Natural killer cell (primary cell): ENCODE data around the gene HSFX4. TPM values are rescaled to one million over a fixed set of nuclear protein-coding genes. Genes with fewer than 3 reads are reported as not detected.
"Not testable (repeated sequence)": the region's sequence is repeated elsewhere in the genome, so short reads cannot be mapped to it uniquely, and the experiment has no call there.

ENCODE experiments used
- ATAC-seq, 3 donors: fragments of 150-1000 bp in 2 of 3; fragments of 200-7000 bp in 1 of 3; cut with Tn5 transposase; 1 replicate in 1 of 3; 2 replicates in 2 of 3; pipeline ENCODE4 v1.10.0; 2021; ENCODE audit warnings: mild to moderate bottlenecking in 2 of 3, moderate library complexity in 2 of 3
- DNase-seq, 2 donors: peaks; one replicate each; pipeline versions ENCODE4 v3.0.0 to v3.0.0-alpha.2; 2013 to 2021; ENCODE audit warnings: mixed read lengths in 1 of 2
- H3K27ac ChIP-seq: one replicate; pipeline ENCODE4 v1.5.1; 2013; ENCODE audit warnings: mild to moderate bottlenecking, low read length
- H3K27me3 ChIP-seq: one replicate; pipeline ENCODE4 v1.6.1; 2013; ENCODE audit warnings: low read length; ENCODE audit not compliant: control insufficient read depth, insufficient read depth
- H3K36me3 ChIP-seq: one replicate; pipeline ENCODE4 v1.6.1; 2013; ENCODE audit warnings: low read length; ENCODE audit not compliant: control insufficient read depth, insufficient read depth
- H3K4me1 ChIP-seq: one replicate; pipeline ENCODE4 v1.6.1; 2013; ENCODE audit warnings: low read length; ENCODE audit not compliant: control insufficient read depth, insufficient read depth
- H3K4me3 ChIP-seq: one replicate; pipeline ENCODE4 v1.5.1; 2013; ENCODE audit warnings: low read length
- H3K9me3 ChIP-seq: one replicate; pipeline ENCODE4 v1.6.1; 2013; ENCODE audit warnings: low read length; ENCODE audit not compliant: control insufficient read depth, insufficient read depth
- H3K27ac Mint-ChIP-seq, 2 donors: one replicate each; pipeline ENCODE4 v1.8.0; 2022; ENCODE audit warnings: mild to moderate bottlenecking in 2 of 2, mixed read lengths in 2 of 2, moderate library complexity in 1 of 2
- H3K27me3 Mint-ChIP-seq, 2 donors: one replicate each; pipeline ENCODE4 v1.8.0; 2022; ENCODE audit warnings: low read depth in 2 of 2, mixed read lengths in 2 of 2
- H3K36me3 Mint-ChIP-seq: one replicate; pipeline ENCODE4 v1.8.0; 2022; ENCODE audit warnings: mixed read lengths
- H3K4me1 Mint-ChIP-seq, 2 donors: one replicate each; pipeline ENCODE4 v1.8.0; 2022; ENCODE audit warnings: mixed read lengths in 2 of 2
- H3K4me3 Mint-ChIP-seq: one replicate; pipeline ENCODE4 v1.8.0; 2022; ENCODE audit warnings: mild to moderate bottlenecking, moderate library complexity, mixed read lengths
- H3K9me3 Mint-ChIP-seq, 2 donors: one replicate each; pipeline ENCODE4 v1.8.0; 2022; ENCODE audit warnings: mixed read lengths in 2 of 2
- WGBS: methylation state at CpG from one replicate; pipeline ENCODE4 v1.1.7; 2013; ENCODE audit warnings: missing lambda C conversion rate; ENCODE audit not compliant: insufficient coverage; 5-methylcytosine and 5-hydroxymethylcytosine counted together
- intact Hi-C: fragments of 100-400 bp; cut with micrococcal nuclease; formaldehyde crosslinking; loops from one replicate; pipeline ENCODE4 v1.14.2; 2022
- total RNA-seq, 4 donors: library from RNA; stranded (reverse); fragments of 120-200 nt in 1 of 4; gene quantifications; one replicate each; pipeline versions ENCODE4 v1.2.3 to v1.2.4, GENCODE V29; 2013 to 2022

The HSFX4 gene
- total RNA-seq, 3 donors from 2014 or later (not counting 1 experiment from before 2014, with no cell fraction given): not detected

DNA sequence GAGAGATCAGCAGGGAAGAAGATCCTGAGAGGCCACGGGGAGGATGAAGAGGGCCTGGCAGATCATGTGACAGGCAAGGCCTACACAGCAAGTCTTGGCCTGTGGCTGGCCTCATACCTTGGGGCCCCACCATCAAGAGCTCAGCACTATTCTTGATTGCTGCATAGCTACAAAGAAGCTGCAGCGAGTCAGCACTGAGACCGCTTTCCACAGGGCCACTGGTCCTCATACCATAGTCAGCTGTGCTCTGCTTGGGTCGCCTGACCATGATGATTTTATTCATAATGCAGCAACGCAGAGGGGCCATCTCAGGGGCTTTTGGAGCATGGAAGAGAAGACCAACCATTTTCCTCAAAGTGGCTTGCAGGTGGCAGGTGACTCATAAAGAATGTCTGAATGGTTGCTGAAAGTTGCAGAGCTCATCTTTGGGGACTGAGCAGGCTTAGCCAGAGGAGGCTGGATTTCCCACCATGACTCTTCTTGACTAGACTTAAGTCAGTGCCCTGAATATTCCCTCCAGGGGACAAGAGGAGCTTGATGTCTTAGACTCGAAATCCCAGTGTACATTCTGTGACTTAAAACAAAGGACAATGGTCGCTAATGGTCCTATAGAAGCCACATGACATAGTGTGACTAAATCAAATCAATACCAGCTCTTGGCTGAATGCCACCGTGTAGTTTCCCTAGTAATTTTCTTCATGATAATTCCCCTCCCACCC, 2.0 kb upstream of the HSFX4 start:
- DNase-seq, H3K36me3 ChIP-seq, H3K4me1 ChIP-seq, intact Hi-C loops, H3K27ac Mint-ChIP-seq, H3K36me3 Mint-ChIP-seq, H3K4me3 ChIP-seq, H3K27me3 Mint-ChIP-seq, H3K27me3 ChIP-seq, H3K27ac ChIP-seq, ATAC-seq, H3K9me3 Mint-ChIP-seq, H3K4me1 Mint-ChIP-seq, H3K4me3 Mint-ChIP-seq, H3K9me3 ChIP-seq: not testable (repeated sequence)
- WGBS: no CpG with 5 or more reads among the region's 8 CpGs

DNA sequence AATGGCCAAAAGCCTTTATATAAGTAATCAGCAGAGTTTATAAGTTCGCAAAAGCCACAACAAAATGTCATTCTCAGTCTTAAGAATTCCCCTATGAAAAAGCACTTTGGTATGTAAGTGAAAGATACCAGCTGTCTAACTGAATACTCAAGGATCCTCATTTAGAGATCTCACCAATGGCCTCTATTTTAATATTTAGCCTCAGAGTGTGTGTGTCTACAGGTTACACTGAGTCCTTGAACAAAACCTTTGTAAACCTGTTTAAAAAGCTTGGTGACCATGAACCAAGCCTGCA, 1.5 kb upstream of the HSFX4 start:
- H3K4me3 Mint-ChIP-seq, H3K36me3 Mint-ChIP-seq, H3K36me3 ChIP-seq, H3K9me3 ChIP-seq, H3K9me3 Mint-ChIP-seq, ATAC-seq, H3K27ac ChIP-seq, DNase-seq, H3K27me3 Mint-ChIP-seq, H3K4me3 ChIP-seq, H3K27ac Mint-ChIP-seq, H3K4me1 ChIP-seq, intact Hi-C loops, H3K4me1 Mint-ChIP-seq, H3K27me3 ChIP-seq: not testable (repeated sequence)
- WGBS: no CpG with 5 or more reads among the region's 1 CpG

DNA sequence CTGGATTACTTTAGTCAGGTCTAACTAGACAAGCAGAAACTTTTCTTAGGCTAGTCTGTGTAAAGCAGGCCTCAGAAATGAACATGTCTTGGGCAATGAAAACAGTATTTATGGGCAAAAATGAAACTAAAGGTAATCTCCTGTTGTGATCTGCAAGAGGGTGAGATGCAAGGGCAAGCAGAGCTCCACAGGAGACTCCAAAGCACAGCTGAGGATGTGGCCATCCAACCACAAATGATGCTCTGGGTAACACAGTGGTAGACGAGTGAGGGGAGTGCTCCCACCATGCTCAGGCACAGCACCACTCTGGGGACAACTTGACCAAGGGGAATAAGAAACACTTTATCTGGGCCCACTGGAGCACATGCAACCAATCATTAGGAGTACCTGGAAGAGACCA, 738 bp upstream of the HSFX4 start:
- H3K36me3 ChIP-seq, H3K4me1 Mint-ChIP-seq, H3K36me3 Mint-ChIP-seq, H3K9me3 ChIP-seq, H3K4me3 ChIP-seq, H3K4me3 Mint-ChIP-seq, DNase-seq, H3K4me1 ChIP-seq, H3K27me3 ChIP-seq, intact Hi-C loops, H3K27me3 Mint-ChIP-seq, H3K27ac Mint-ChIP-seq, H3K27ac ChIP-seq, H3K9me3 Mint-ChIP-seq: not testable (repeated sequence)
- peak; percentile 57 to 78 (median 62) for ATAC-seq
- WGBS: no CpG with 5 or more reads among the region's 1 CpG

DNA sequence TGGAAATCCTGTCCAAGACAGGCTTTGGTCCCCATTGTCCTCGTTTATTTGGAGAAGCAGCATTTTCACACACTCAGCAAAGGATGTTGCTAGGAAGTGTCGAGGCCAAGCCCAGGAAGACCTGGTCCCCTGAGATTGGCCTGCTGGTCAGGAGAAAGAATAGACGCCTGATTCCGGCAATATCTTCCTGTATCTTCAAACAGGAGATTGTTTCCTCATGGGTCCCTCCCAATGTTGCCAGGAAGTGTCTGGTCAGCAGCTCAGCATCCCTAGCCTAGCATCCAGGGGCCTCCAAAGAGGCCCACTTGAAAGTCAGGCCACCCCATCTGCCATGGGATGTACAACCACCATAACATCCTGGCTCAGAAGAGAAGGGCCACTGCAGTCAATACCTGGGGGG, 2.0 kb downstream of the HSFX4 start:
- H3K9me3 Mint-ChIP-seq, H3K4me3 Mint-ChIP-seq, H3K9me3 ChIP-seq, H3K27ac Mint-ChIP-seq, ATAC-seq, H3K4me1 Mint-ChIP-seq, H3K4me3 ChIP-seq, H3K4me1 ChIP-seq, H3K36me3 Mint-ChIP-seq, DNase-seq, H3K27ac ChIP-seq, H3K27me3 ChIP-seq, H3K36me3 ChIP-seq, H3K27me3 Mint-ChIP-seq: not testable (repeated sequence)
- no CpG with 5 or more reads among the region's 4 CpGs for WGBS
- intact Hi-C loops: loop anchor here (10.0 kb wide), 2 partner anchors 57 to 427 kb away; partner anchors contain the start of gene IDS

DNA sequence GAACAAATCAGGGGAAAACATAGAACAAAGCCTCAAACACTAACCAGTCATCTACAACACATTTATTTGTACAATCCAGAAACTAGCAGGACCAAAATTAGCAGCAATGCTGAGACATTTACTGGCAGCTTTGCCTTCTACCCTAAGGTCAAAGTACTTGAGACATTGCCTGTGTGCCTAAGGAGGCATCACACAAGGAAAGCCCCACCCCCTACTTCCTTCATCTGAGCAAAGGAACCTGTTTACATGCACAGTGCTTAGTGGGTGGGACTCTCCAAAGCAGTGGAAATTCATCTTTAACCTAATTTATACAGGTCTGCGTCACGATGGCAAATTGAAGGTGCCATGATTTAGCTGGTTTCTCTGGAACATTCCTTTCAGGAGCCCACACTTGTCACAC, 2.8 kb downstream of the HSFX4 start:
- H3K4me1 Mint-ChIP-seq, H3K36me3 ChIP-seq, H3K36me3 Mint-ChIP-seq, ATAC-seq, H3K27ac Mint-ChIP-seq, H3K27ac ChIP-seq, H3K9me3 Mint-ChIP-seq, H3K9me3 ChIP-seq, H3K4me1 ChIP-seq, H3K27me3 ChIP-seq, H3K27me3 Mint-ChIP-seq, H3K4me3 Mint-ChIP-seq, DNase-seq, H3K4me3 ChIP-seq: not testable (repeated sequence)
- no CpG with 5 or more reads among the region's 2 CpGs for WGBS
- intact Hi-C loops: loop anchor here (10.0 kb wide), 2 partner anchors 57 to 427 kb away; partner anchors contain the start of gene IDS

DNA sequence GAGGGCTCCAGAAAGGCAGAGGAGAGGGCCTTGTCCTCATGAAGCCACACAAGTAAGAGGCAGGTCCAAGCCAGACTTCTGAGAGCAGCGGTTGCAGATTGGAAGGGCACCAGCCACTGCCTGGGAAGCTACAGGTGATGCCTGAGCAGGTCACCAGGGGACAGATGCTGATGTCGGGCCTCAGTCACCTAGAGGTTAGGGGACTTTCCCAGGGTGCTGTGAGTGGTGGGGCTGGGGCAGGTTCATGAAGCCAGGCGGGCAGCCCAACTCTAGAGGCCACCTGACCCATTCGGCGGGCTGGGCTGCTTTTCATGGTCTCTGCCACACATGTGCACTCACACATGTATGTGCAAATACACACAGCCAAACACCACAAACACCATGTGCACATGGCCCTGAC, 3.6 kb downstream of the HSFX4 start:
- not testable (repeated sequence) for H3K27ac Mint-ChIP-seq, H3K27ac ChIP-seq, H3K4me3 ChIP-seq, H3K27me3 ChIP-seq, DNase-seq, H3K9me3 Mint-ChIP-seq, H3K4me1 Mint-ChIP-seq, H3K4me3 Mint-ChIP-seq, H3K27me3 Mint-ChIP-seq, H3K9me3 ChIP-seq, ATAC-seq, H3K36me3 ChIP-seq, H3K36me3 Mint-ChIP-seq
- no CpG with 5 or more reads among the region's 5 CpGs for WGBS
- intact Hi-C loops: loop anchor here (10.0 kb wide), 2 partner anchors 58 to 428 kb away; partner anchors contain the start of gene IDS
- H3K4me1 ChIP-seq: peaks cover 11% of the 10 kb centered on the region

DNA sequence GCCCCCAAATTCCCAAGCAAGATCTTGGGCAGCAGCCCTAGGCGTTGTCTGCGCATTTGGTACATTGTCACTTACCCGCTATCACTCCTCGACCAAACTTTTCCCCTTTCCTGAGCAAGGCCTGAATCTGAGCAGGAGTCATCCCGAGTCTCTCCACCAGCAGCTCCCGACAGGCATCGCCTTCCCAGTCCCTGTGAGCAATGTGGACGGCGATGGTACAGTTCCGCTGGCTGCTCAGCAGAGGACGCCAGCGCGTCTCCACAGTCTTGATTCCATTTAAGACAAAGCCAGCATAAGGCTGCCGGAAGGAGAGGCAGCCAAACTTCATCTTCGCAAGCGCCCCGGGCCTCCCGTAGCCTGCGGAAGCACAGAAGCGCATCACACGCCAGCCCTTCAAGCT, 4.2 kb downstream of the HSFX4 start:
- not testable (repeated sequence) for H3K27ac ChIP-seq, H3K36me3 Mint-ChIP-seq, H3K27me3 ChIP-seq, H3K27ac Mint-ChIP-seq, DNase-seq, ATAC-seq, H3K27me3 Mint-ChIP-seq, H3K4me3 ChIP-seq, H3K36me3 ChIP-seq, H3K4me1 Mint-ChIP-seq, H3K4me3 Mint-ChIP-seq, H3K9me3 ChIP-seq, H3K9me3 Mint-ChIP-seq
- intact Hi-C loops: loop anchor here (10.0 kb wide), 2 partner anchors 59 to 429 kb away; partner anchors contain the start of gene IDS
- H3K4me1 ChIP-seq: peaks cover 12% of the 10 kb centered on the region
- whole genome bisulfite sequencing: 97% methylated on average over 11 of the region's 21 CpGs

DNA sequence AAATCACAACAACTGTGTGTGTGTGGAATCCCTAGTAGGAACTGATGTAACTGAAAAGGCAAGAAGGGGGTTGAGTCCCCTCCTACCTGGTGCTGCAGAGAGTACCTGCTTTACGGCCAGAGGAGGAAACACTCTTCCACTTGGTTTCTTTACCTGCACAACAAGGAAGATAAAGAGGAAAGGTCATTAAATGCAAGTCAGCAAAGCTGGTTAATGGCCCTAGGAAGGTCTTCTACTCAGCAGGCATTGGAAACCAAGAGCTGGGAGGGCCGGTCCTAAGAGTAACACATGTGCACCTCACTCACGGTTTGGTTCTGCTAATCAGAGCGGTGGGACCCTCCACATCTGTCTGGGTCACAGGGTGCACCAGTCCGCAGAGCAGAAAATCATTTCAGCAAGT, 8.0 kb downstream of the HSFX4 start:
- not testable (repeated sequence) for DNase-seq, ATAC-seq, H3K36me3 ChIP-seq, H3K36me3 Mint-ChIP-seq, H3K27me3 Mint-ChIP-seq, H3K9me3 ChIP-seq, H3K27me3 ChIP-seq, H3K9me3 Mint-ChIP-seq
- peaks cover 8 to 14% of the 10 kb centered on the region in 2 donors for H3K4me1 Mint-ChIP-seq
- H3K4me3 Mint-ChIP-seq: peak overlapping the region; percentile 90
- Histone ChIP-seq H3K4me3 (peak overlapping the region; percentile 96), H3K27ac (peak overlapping the region; percentile 100), H3K4me1 (peaks cover 14% of the 10 kb centered on the region)
- intact Hi-C loops: loop anchor here (10.0 kb wide), 2 partner anchors 63 to 433 kb away; partner anchors contain the start of gene IDS
- H3K27ac Mint-ChIP-seq: peak overlapping the region; percentile 92 to 99
- 39% methylated on average over 4 of the region's 5 CpGs for WGBS
